Naive thymus-derived CD4-positive, alpha-beta T cell (primary cell): ENCODE measurements around the gene TOM1L2. TPM values are rescaled to one million over a fixed set of nuclear protein-coding genes. Genes with fewer than 3 reads are reported as not detected.

ENCODE experiments used
- ATAC-seq: fragments of 150-1000 bp; cut with Tn5 transposase; 2 replicates; pipeline ENCODE4 v1.10.0; 2021; ENCODE audit warnings: mild to moderate bottlenecking, moderate library complexity
- CTCF ChIA-PET: fragments of 350-600 bp; sonication (Branson Sonifier 250); formaldehyde crosslinking; loops from one replicate; lab custom pipeline; 2021; ENCODE audit warnings: antibody characterized with exemption; lab: Charles Lee
- POLR2A ChIA-PET: fragments of 350-600 bp; sonication (Branson Sonifier 250); formaldehyde crosslinking; loops from one replicate; lab custom pipeline; 2021; ENCODE audit warnings: antibody characterized with exemption, inconsistent platforms; lab: Charles Lee
- DNase-seq, 9 donors: peaks; one replicate each; pipeline versions ENCODE4 v3.0.0 to v3.0.0-alpha.2; 2020 to 2022; ENCODE audit warnings: mixed read lengths in 1 of 9
- H3K27ac ChIP-seq: one replicate; pipeline ENCODE4 v1.7.0; 2013; ENCODE audit warnings: mild to moderate bottlenecking, low read depth, low read length, moderate library complexity
- H3K27me3 ChIP-seq, 2 donors: one replicate each; pipeline ENCODE4 v1.7.0; 2013; ENCODE audit warnings: low read length in 2 of 2, mild to moderate bottlenecking in 2 of 2, moderate library complexity in 2 of 2; ENCODE audit not compliant: control insufficient read depth in 2 of 2, insufficient read depth in 2 of 2
- H3K36me3 ChIP-seq, 3 experiments: 1 replicate in 2 of 3; 2 replicates in 1 of 3; pipeline ENCODE4 v1.7.0; 2013; ENCODE audit warnings: low read length in 3 of 3, mild to moderate bottlenecking in 3 of 3, moderate library complexity in 1 of 3; ENCODE audit not compliant: insufficient read depth in 3 of 3, control insufficient read depth in 2 of 3
- H3K4me1 ChIP-seq, 2 donors: one replicate each; pipeline ENCODE4 v1.7.0; 2013; ENCODE audit warnings: low read length in 2 of 2, mild to moderate bottlenecking in 2 of 2, moderate library complexity in 1 of 2; ENCODE audit not compliant: control insufficient read depth in 2 of 2, insufficient read depth in 2 of 2
- H3K4me3 ChIP-seq: 2 replicates; pipeline ENCODE4 v1.7.0; 2013; ENCODE audit warnings: mild to moderate bottlenecking, low read length
- H3K9me3 ChIP-seq, 3 experiments: 1 replicate in 2 of 3; 2 replicates in 1 of 3; pipeline ENCODE4 v1.7.0; 2013; ENCODE audit warnings: low read length in 3 of 3; ENCODE audit not compliant: control insufficient read depth in 2 of 3
- H3K27ac Mint-ChIP-seq, 9 donors: one replicate each; pipeline ENCODE4 v1.8.0; 2020 to 2022; ENCODE audit warnings: mixed read lengths in 9 of 9, mild to moderate bottlenecking in 8 of 9, moderate library complexity in 5 of 9, inconsistent platforms in 2 of 9
- H3K27me3 Mint-ChIP-seq, 5 donors: one replicate each; pipeline ENCODE4 v1.8.0; 2021 to 2022; ENCODE audit warnings: mixed read lengths in 5 of 5, mild to moderate bottlenecking in 1 of 5
- H3K36me3 Mint-ChIP-seq, 5 donors: one replicate each; pipeline ENCODE4 v1.8.0; 2020 to 2022; ENCODE audit warnings: mixed read lengths in 5 of 5, mild to moderate bottlenecking in 3 of 5, inconsistent platforms in 1 of 5
- H3K4me1 Mint-ChIP-seq, 7 donors: one replicate each; pipeline ENCODE4 v1.8.0; 2020 to 2022; ENCODE audit warnings: mixed read lengths in 7 of 7, mild to moderate bottlenecking in 3 of 7, inconsistent platforms in 1 of 7
- H3K4me3 Mint-ChIP-seq, 10 donors: one replicate each; pipeline ENCODE4 v1.8.0; 2020 to 2022; ENCODE audit warnings: mild to moderate bottlenecking in 10 of 10, mixed read lengths in 10 of 10, moderate library complexity in 6 of 10, inconsistent platforms in 2 of 10
- H3K9me3 Mint-ChIP-seq, 11 donors: one replicate each; pipeline ENCODE4 v1.8.0; 2020 to 2022; ENCODE audit warnings: mixed read lengths in 11 of 11, mild to moderate bottlenecking in 4 of 11, inconsistent platforms in 1 of 11, moderate library complexity in 1 of 11
- intact Hi-C, 2 donors: fragments of 100-400 bp; cut with micrococcal nuclease; formaldehyde crosslinking; loops; one replicate each; pipeline ENCODE4 v1.15.1; 2023
- polyA plus RNA-seq, 2 donors: library from polyadenylated mRNA; unstranded; fragments of 300-500 nt; fragmentation: Illumina TruSeq; gene quantifications; one replicate each; pipeline ENCODE4 v1.2.3, GENCODE V29; 2021
- total RNA-seq, 6 experiments: library from RNA in 5 of 6; stranded (reverse) in 5 of 6; gene quantifications; 1 replicate in 5 of 6; 2 replicates in 1 of 6; pipeline ENCODE4 v1.2.3 and lab custom pipeline; 2021 to 2026

Gene TOM1L2
- total and polyA plus RNA-seq, 7 experiments from 2014 or later, result 6.9 to 84.1 (median 61.0) TPM

- Histone ChIP-seq H3K36me3 (no peaks in the 10 kb centered on the region), H3K4me1 (peaks cover 7 to 11% of the 10 kb centered on the region in 2 donors), H3K9me3 (no peaks in the 10 kb centered on the region), H3K27ac (no peak overlapping the region), H3K4me3 (no peak overlapping the region), H3K27me3 (no peaks in the 10 kb centered on the region)
- no peak for DNase-seq
- Mint-ChIP-seq H3K9me3 (no peaks in the 10 kb centered on the region), H3K27me3 (no peaks in the 10 kb centered on the region), H3K36me3 (peaks cover 0 to 7% (median 0%) of the 10 kb centered on the region in 5 donors), H3K27ac (peak overlapping the region in 2 of 9 donors; percentile 44 to 85), H3K4me1 (peaks cover 16 to 68% (median 44%) of the 10 kb centered on the region in 7 donors), H3K4me3 (no peak overlapping the region)
- POLR2A ChIA-PET, result no interaction called here
- CTCF ChIA-PET, result interaction anchor here (1.1 to 1.7 kb wide), 2 partner anchors 11 to 14 kb away, joined by 3 read pairs; no protein-coding TSS in a partner anchor
- intact Hi-C loops, result no loop called here
- no peak for ATAC-seq
These were observed 41.5 kb downstream of the TOM1L2 start for GRCh38 chr17:17930674-17931073.

- Mint-ChIP-seq H3K27me3 (no peaks in the 10 kb centered on the region), H3K4me1 (peaks cover 7 to 65% (median 41%) of the 10 kb centered on the region in 7 donors), H3K27ac (peak overlapping the region in 4 of 9 donors; percentile 48 to 83 (median 54)), H3K9me3 (no peaks in the 10 kb centered on the region), H3K4me3 (no peak overlapping the region), H3K36me3 (peaks cover 0 to 10% (median 1%) of the 10 kb centered on the region in 5 donors)
- Histone ChIP-seq H3K27me3 (no peaks in the 10 kb centered on the region), H3K27ac (no peak overlapping the region), H3K9me3 (no peaks in the 10 kb centered on the region), H3K4me3 (no peak overlapping the region), H3K36me3 (no peaks in the 10 kb centered on the region), H3K4me1 (peaks cover under 1 to 4% of the 10 kb centered on the region in 2 donors)
- intact Hi-C loops, result no loop called here
- ATAC-seq (no peak), DNase-seq (no peak)
- ChIA-PET CTCF (interaction anchor here (1.7 kb wide), 1 partner anchor 11 kb away, joined by 3 read pairs; no protein-coding TSS in a partner anchor), POLR2A (interaction anchor here (0.5 kb wide), 1 partner anchor 16 kb away, joined by 3 read pairs; no protein-coding TSS in a partner anchor)
These were observed 42.4 kb downstream of the TOM1L2 start for GRCh38 chr17:17929655-17930380.

- Histone ChIP-seq H3K27ac (no peak overlapping the region), H3K36me3 (no peaks in the 10 kb centered on the region), H3K4me3 (no peak overlapping the region), H3K27me3 (no peaks in the 10 kb centered on the region), H3K4me1 (no peaks in the 10 kb centered on the region), H3K9me3 (no peaks in the 10 kb centered on the region)
- DNase-seq (no peak), ATAC-seq (no peak)
- no peaks in the 10 kb centered on the region for H3K27me3 Mint-ChIP-seq
- H3K36me3 Mint-ChIP-seq, result peaks cover 0 to 10% (median 1%) of the 10 kb centered on the region in 5 donors
- CTCF ChIA-PET, result no interaction called here
- peaks cover 0 to 57% (median 39%) of the 10 kb centered on the region in 7 donors for H3K4me1 Mint-ChIP-seq
- no peak overlapping the region for H3K4me3 Mint-ChIP-seq
- no peaks in the 10 kb centered on the region for H3K9me3 Mint-ChIP-seq
- intact Hi-C loops, result no loop called here
- H3K27ac Mint-ChIP-seq, result peak overlapping the region in 1 of 9 donors; percentile 32
- POLR2A ChIA-PET, result interaction anchor here (0.5 kb wide), 1 partner anchor 18 kb away, joined by 3 read pairs; no protein-coding TSS in a partner anchor
These were observed 43.6 kb downstream of the TOM1L2 start for GRCh38 chr17:17928398-17929287.

- H3K9me3 Mint-ChIP-seq, result no peaks in the 10 kb centered on the region
- H3K4me3 ChIP-seq, result no peak overlapping the region
- no peak overlapping the region for H3K4me3 Mint-ChIP-seq
- intact Hi-C loops, result no loop called here
- DNase-seq, result no peak
- no peak overlapping the region for H3K27ac ChIP-seq
- H3K27me3 ChIP-seq, result no peaks in the 10 kb centered on the region
- no peak for ATAC-seq
- H3K27ac Mint-ChIP-seq, result no peak overlapping the region
- H3K36me3 Mint-ChIP-seq, result peaks cover 0 to 14% (median 1%) of the 10 kb centered on the region in 5 donors
- no peaks in the 10 kb centered on the region for H3K4me1 ChIP-seq
- H3K9me3 ChIP-seq, result no peaks in the 10 kb centered on the region
- ChIA-PET CTCF (interaction anchor here (0.7 kb wide), 1 partner anchor 361 kb away, joined by 3 read pairs; no protein-coding TSS in a partner anchor), POLR2A (no interaction called here)
- peaks cover 3 to 56% (median 42%) of the 10 kb centered on the region in 7 donors for H3K4me1 Mint-ChIP-seq
- no peaks in the 10 kb centered on the region for H3K36me3 ChIP-seq
- H3K27me3 Mint-ChIP-seq, result no peaks in the 10 kb centered on the region
These were observed 45.3 kb downstream of the TOM1L2 start for GRCh38 chr17:17926840-17927449.

- Histone ChIP-seq H3K4me1 (no peaks in the 10 kb centered on the region), H3K4me3 (no peak overlapping the region), H3K27me3 (no peaks in the 10 kb centered on the region), H3K27ac (no peak overlapping the region), H3K36me3 (no peaks in the 10 kb centered on the region), H3K9me3 (no peaks in the 10 kb centered on the region)
- H3K9me3 Mint-ChIP-seq, result peaks cover 0 to under 1% (median 0%) of the 10 kb centered on the region in 11 donors
- CTCF ChIA-PET, result no interaction called here
- peaks cover 0 to 14% (median 4%) of the 10 kb centered on the region in 5 donors for H3K36me3 Mint-ChIP-seq
- peak overlapping the region in 1 of 9 donors; percentile 25 for H3K27ac Mint-ChIP-seq
- H3K4me1 Mint-ChIP-seq, result peaks cover 11 to 51% (median 44%) of the 10 kb centered on the region in 7 donors
- DNase-seq (no peak), ATAC-seq (no peak)
- H3K4me3 Mint-ChIP-seq, result no peak overlapping the region
- intact Hi-C loops, result no loop called here
- H3K27me3 Mint-ChIP-seq, result no peaks in the 10 kb centered on the region
- POLR2A ChIA-PET, result interaction anchor here (0.6 kb wide), 1 partner anchor 19 kb away, joined by 3 read pairs; no protein-coding TSS in a partner anchor
These were observed 46.2 kb downstream of the TOM1L2 start for GRCh38 chr17:17926036-17926435.

- intact Hi-C loops, result no loop called here
- no peaks in the 10 kb centered on the region for H3K36me3 ChIP-seq
- ATAC-seq (no peak), DNase-seq (no peak)
- no peak overlapping the region for H3K4me3 ChIP-seq
- Mint-ChIP-seq H3K4me1 (peaks cover 13 to 50% (median 42%) of the 10 kb centered on the region in 7 donors), H3K4me3 (no peak overlapping the region), H3K9me3 (peaks cover 0 to 2% (median 0%) of the 10 kb centered on the region in 11 donors), H3K27me3 (no peaks in the 10 kb centered on the region), H3K27ac (peak overlapping the region in 3 of 9 donors; percentile 29 to 87 (median 44)), H3K36me3 (peaks cover 0 to 14% (median 4%) of the 10 kb centered on the region in 5 donors)
- CTCF ChIA-PET, result interaction anchor here (1.1 kb wide), 1 partner anchor 244 kb away, joined by 3 read pairs; no protein-coding TSS in a partner anchor
- H3K27ac ChIP-seq, result no peak overlapping the region
- H3K9me3 ChIP-seq, result no peaks in the 10 kb centered on the region
- H3K27me3 ChIP-seq, result no peaks in the 10 kb centered on the region
- no peaks in the 10 kb centered on the region for H3K4me1 ChIP-seq
- POLR2A ChIA-PET, result no interaction called here
These were observed 47.3 kb downstream of the TOM1L2 start for GRCh38 chr17:17924857-17925250.
